Transverse colon (tissue), 4 donors: Measurements from ENCODE around the gene AADAC.

Experiments used
- POLR2AphosphoS5 ChIP-seq, 3 donors: sonication (generic); formaldehyde crosslinking; IDR thresholded peaks; one replicate each; pipeline ENCODE4 v1.6.1; 2016; ENCODE audit warnings: antibody characterized with exemption in 3 of 3
- TF ChIP-seq, protein P1 (sequence below), 5 experiments: fragments of 200-600 bp in 3 of 5; fragments of 450-650 bp in 2 of 5; sonication (generic) in 3 of 5; IDR thresholded peaks; 1 replicate in 2 of 5; 2 replicates in 3 of 5; pipeline ENCODE4 v1.5.1; 2016 to 2017; ENCODE audit warnings: antibody characterized with exemption in 5 of 5, inconsistent platforms in 3 of 5, mild to moderate bottlenecking in 2 of 5, moderate library complexity in 1 of 5

- TF ChIP-seq, protein P1, sequence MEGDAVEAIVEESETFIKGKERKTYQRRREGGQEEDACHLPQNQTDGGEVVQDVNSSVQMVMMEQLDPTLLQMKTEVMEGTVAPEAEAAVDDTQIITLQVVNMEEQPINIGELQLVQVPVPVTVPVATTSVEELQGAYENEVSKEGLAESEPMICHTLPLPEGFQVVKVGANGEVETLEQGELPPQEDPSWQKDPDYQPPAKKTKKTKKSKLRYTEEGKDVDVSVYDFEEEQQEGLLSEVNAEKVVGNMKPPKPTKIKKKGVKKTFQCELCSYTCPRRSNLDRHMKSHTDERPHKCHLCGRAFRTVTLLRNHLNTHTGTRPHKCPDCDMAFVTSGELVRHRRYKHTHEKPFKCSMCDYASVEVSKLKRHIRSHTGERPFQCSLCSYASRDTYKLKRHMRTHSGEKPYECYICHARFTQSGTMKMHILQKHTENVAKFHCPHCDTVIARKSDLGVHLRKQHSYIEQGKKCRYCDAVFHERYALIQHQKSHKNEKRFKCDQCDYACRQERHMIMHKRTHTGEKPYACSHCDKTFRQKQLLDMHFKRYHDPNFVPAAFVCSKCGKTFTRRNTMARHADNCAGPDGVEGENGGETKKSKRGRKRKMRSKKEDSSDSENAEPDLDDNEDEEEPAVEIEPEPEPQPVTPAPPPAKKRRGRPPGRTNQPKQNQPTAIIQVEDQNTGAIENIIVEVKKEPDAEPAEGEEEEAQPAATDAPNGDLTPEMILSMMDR (IDR thresholded peaks at IDR 0.05): no peak
- no peak for TF ChIP-seq POLR2AphosphoS5 (IDR thresholded peaks at IDR 0.05)
These were observed 38.3 kb downstream of the AADAC start for GRCh38 chr3:151852074-151852811.
